H1 (cell line): ENCODE results near the gene CRYBA4. TPM values are rescaled to one million over a fixed set of nuclear protein-coding genes. Genes with fewer than 3 reads are reported as not detected.

ENCODE experiments used
- BACH1 ChIP-seq: IDR thresholded peaks from 2 replicates; pipeline ENCODE4 v1.6.1; 2012; ENCODE audit warnings: low read length, improper control_type of control experiment
- BCL11A ChIP-seq, 2 experiments: IDR thresholded peaks; one replicate each; pipeline ENCODE4 v1.6.1; 2011; ENCODE audit warnings: low read depth in 2 of 2, low read length in 2 of 2, mild to moderate bottlenecking in 2 of 2
- JUND ChIP-seq: IDR thresholded peaks from 2 replicates; pipeline ENCODE4 v1.6.1; 2011; ENCODE audit warnings: mild to moderate bottlenecking, improper control_type of control experiment, low read length
- TAF7 ChIP-seq: optimal IDR thresholded peaks from 2 replicates; pipeline ENCODE3; 2011; ENCODE audit warnings: low read depth, mild to moderate bottlenecking, inconsistent platforms, low read length, moderate library complexity, borderline replicate concordance
- ZNF274 ChIP-seq: IDR thresholded peaks from 2 replicates; pipeline ENCODE4 v1.7.0; 2012; ENCODE audit warnings: low read length, borderline replicate concordance; ENCODE audit errors: extremely low read depth
- polyA plus RNA-seq, 7 experiments: library from polyadenylated mRNA; depleted of rRNA in 3 of 7; stranded (reverse) in 5 of 7; unstranded in 2 of 7; fragments of >200 nt in 5 of 7; fragments of 200-250 nt in 2 of 7; gene quantifications; 1 replicate in 5 of 7; 2 replicates in 1 of 7; 4 replicates in 1 of 7; pipeline versions ENCODE4 v1.2.1 to v1.2.3, GENCODE V29; 2011 to 2013; ENCODE audit warnings: missing spikeins in 2 of 7, mixed read lengths in 2 of 7
- total RNA-seq: library from RNA; stranded (reverse); fragmentation: NEBNext Ultra II Directional; extraction: Animal tissue kit (Norgen Biotek cat#: 25700); gene quantifications from 2 replicates; pipeline ENCODE4 v1.2.1, GENCODE V29; 2021

Gene CRYBA4
- total and polyA plus RNA-seq, 2 of the 8 experiments (the other 6 are each of a cell fraction or from before 2014, with no cell fraction given), result 0.67 to 3.1 TPM

DNA sequence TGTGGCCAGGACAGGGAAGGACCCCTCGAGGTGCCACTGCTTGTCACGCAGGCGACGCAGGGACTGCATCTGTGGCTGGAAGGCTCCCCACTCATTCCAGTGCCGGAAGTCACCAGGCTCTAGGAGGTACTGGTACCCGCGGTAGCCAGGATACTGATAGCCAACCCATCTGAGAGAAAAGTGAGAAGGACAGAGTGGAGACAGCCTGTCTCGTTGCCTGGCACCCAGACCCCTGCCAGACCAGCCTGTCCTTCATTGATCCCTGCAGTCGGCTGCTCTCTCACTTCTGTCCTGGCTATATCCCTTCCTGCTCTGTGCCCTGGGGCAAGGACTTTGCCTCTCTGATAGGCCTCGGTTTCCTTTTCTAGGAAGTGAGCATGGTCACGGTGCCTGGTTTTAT is 22.3 kb upstream of the CRYBA4 start (continued):
- TF ChIP-seq JUND, result no peak
- TF ChIP-seq ZNF274, result no peak
- no peak for TF ChIP-seq BCL11A (IDR thresholded peaks at IDR 0.05; ENCODE audit: low read depth in 2 of 2, low read length in 2 of 2)
- no peak for TF ChIP-seq TAF7
- TF ChIP-seq BACH1, result no peak
